ENCODE measurements around the gene ZGPAT. TPM values are rescaled to one million over a fixed set of nuclear protein-coding genes. Genes with fewer than 3 reads are reported as not detected.
"Not testable (repeated sequence)": the region's sequence is repeated elsewhere in the genome, so short reads cannot be mapped to it uniquely, and the experiment has no call there.

The ZGPAT gene
- polyA plus RNA-seq, 1 donor from 2014 or later = 60.8 TPM

DNA sequence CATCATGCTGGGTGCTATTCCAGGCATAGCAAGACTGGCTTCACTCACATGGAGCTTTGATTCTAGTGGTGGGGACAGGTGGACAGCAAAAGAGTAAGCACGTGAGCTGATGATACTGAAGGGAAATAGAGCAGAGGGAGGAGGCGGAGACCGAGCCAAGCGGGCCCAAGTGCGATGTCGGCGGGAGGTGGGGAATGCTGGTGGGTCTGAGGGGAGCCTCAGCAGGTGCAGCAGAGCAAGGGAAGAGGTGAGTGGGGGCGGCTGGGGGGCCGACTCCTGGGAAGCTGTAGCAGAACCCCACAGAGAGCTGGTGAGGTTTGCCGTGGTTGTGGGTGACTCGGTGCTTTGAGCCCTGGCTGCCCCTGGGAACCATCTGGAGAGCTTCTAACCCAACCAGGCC lies 39.5 kb upstream of the ZGPAT start:
- Histone ChIP-seq H3K79me2 (replicated peaks; ENCODE audit: insufficient read depth, low read length) (no peaks in the 10 kb centered on the region), H3F3A (ENCODE audit: insufficient read depth, low read length, poor library complexity, severe bottlenecking) (no peaks in the 10 kb centered on the region), H3K9me3 (ENCODE audit: low read length) (no peaks in the 10 kb centered on the region), H3K9ac (ENCODE audit: low read length) (no peak overlapping the region), H4K20me1 (ENCODE audit: insufficient read depth) (no peaks in the 10 kb centered on the region), H3K4me3 (ENCODE audit: low read length) (no peak overlapping the region), H3K4me2 (ENCODE audit: low read length) (no peak overlapping the region), H3K27me3 (ENCODE audit: insufficient read depth, low read depth, low read length) (no peaks in the 10 kb centered on the region), H3K36me3 (ENCODE audit: insufficient read depth, low read length) (no peaks in the 10 kb centered on the region), H2AFZ (ENCODE audit: low read depth, low read length) (no peak overlapping the region), H3K27ac (ENCODE audit: low read length) (no peak overlapping the region), H3K9me2 (ENCODE audit: insufficient read depth, low read length) (no peaks in the 10 kb centered on the region)
- TF ChIP-seq EP300 (conservative IDR thresholded peaks at IDR 0.05; ENCODE audit: poor library complexity, severe bottlenecking) (no peak), MXI1 (conservative IDR thresholded peaks at IDR 0.05; ENCODE audit: poor library complexity, severe bottlenecking) (no peak), SMC3 (conservative IDR thresholded peaks at IDR 0.05; ENCODE audit: poor library complexity) (no peak), TAF1 (IDR thresholded peaks at IDR 0.05; ENCODE audit: low read depth) (no peak), EZH2 (IDR thresholded peaks at IDR 0.05; ENCODE audit: borderline replicate concordance, insufficient read depth, low read length, poor library complexity, severe bottlenecking) (no peak)

GRCh38 chr20:63671695-63672094 lies 36.1 kb upstream of the ZGPAT start:
- not testable (repeated sequence) for H3K27ac ChIP-seq (ENCODE audit: low read length); H3K9me2 ChIP-seq (ENCODE audit: insufficient read depth, low read length); H3K4me3 ChIP-seq (ENCODE audit: low read length); H3F3A ChIP-seq (ENCODE audit: insufficient read depth, low read length, poor library complexity, severe bottlenecking); H4K20me1 ChIP-seq (ENCODE audit: insufficient read depth); H3K9me3 ChIP-seq (ENCODE audit: low read length); H2AFZ ChIP-seq (ENCODE audit: low read depth, low read length); H3K79me2 ChIP-seq (replicated peaks; ENCODE audit: insufficient read depth, low read length); H3K36me3 ChIP-seq (ENCODE audit: insufficient read depth, low read length); H3K9ac ChIP-seq (ENCODE audit: low read length); H3K4me2 ChIP-seq (ENCODE audit: low read length); H3K27me3 ChIP-seq (ENCODE audit: insufficient read depth, low read depth, low read length)

DNA sequence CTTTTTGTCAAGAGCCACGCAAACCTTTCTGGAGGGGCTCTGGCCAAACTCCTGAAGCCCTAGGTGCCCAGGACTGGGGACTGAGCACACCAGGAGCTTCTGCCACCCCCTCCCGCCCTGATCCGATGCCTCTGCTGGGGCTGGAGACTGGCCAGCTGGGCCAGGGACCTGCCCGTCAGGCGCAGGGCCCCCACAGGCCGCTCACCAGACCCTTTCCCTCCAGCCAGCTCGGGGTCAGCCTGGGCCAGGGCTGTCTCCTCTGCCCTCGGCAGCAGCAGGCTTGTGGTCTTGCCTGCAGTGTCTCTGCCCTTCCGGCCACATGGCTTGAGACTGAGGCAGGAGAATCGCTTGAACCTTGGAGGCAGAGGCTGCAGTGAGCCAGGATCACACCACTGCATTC lies 35.2 kb upstream of the ZGPAT start:
- Histone ChIP-seq H3K27me3 (ENCODE audit: insufficient read depth, low read depth, low read length) (no peaks in the 10 kb centered on the region), H3K4me3 (ENCODE audit: low read length) (no peak overlapping the region), H3K79me2 (replicated peaks; ENCODE audit: insufficient read depth, low read length) (no peaks in the 10 kb centered on the region), H4K20me1 (ENCODE audit: insufficient read depth) (no peaks in the 10 kb centered on the region), H3K9me2 (ENCODE audit: insufficient read depth, low read length) (no peaks in the 10 kb centered on the region), H3F3A (ENCODE audit: insufficient read depth, low read length, poor library complexity, severe bottlenecking) (no peaks in the 10 kb centered on the region), H3K4me2 (ENCODE audit: low read length) (no peak overlapping the region), H3K27ac (ENCODE audit: low read length) (no peak overlapping the region), H2AFZ (ENCODE audit: low read depth, low read length) (no peak overlapping the region), H3K9me3 (ENCODE audit: low read length) (no peaks in the 10 kb centered on the region), H3K36me3 (ENCODE audit: insufficient read depth, low read length) (no peaks in the 10 kb centered on the region), H3K9ac (ENCODE audit: low read length) (no peak overlapping the region)
- TF ChIP-seq POLR2AphosphoS5 (IDR thresholded peaks at IDR 0.05) (no peak), RAD21 (conservative IDR thresholded peaks at IDR 0.05) (no peak), MXI1 (conservative IDR thresholded peaks at IDR 0.05; ENCODE audit: poor library complexity, severe bottlenecking) (no peak), TAF1 (IDR thresholded peaks at IDR 0.05; ENCODE audit: low read depth) (no peak), EP300 (conservative IDR thresholded peaks at IDR 0.05; ENCODE audit: poor library complexity, severe bottlenecking) (no peak), EZH2 (IDR thresholded peaks at IDR 0.05; ENCODE audit: borderline replicate concordance, insufficient read depth, low read length, poor library complexity, severe bottlenecking) (no peak), CTCF (IDR thresholded peaks at IDR 0.05; ENCODE audit: poor library complexity, severe bottlenecking) (no peak), SMC3 (conservative IDR thresholded peaks at IDR 0.05; ENCODE audit: poor library complexity) (no peak), REST (IDR thresholded peaks at IDR 0.05; ENCODE audit: borderline replicate concordance) (no peak)
